K562 (cell line): Measurements from ENCODE around the gene GMPR. TPM values are rescaled to one million over a fixed set of nuclear protein-coding genes. Genes with fewer than 3 reads are reported as not detected.

ENCODE experiments used
- ARID1B ChIP-seq: fragments of 450-650 bp; IDR thresholded peaks from 2 replicates; pipeline ENCODE4 v1.6.1; 2016; ENCODE audit warnings: antibody characterized with exemption, mild to moderate bottlenecking, inconsistent platforms
- BCOR ChIP-seq: fragments of 450-650 bp; IDR thresholded peaks from 2 replicates; pipeline ENCODE4 v1.6.1; 2016
- CXXC5 ChIP-seq: fragments of 250-450 bp; sonication (Bioruptor Pico); IDR thresholded peaks from 2 replicates; pipeline ENCODE4 v1.8.0; 2022; ENCODE audit warnings: inconsistent platforms, mild to moderate bottlenecking, moderate library complexity
- ELF2 ChIP-seq: fragments of 250-450 bp; sonication (Bioruptor Pico); IDR thresholded peaks from 2 replicates; pipeline ENCODE4 v1.5.0; 2021; ENCODE audit warnings: mild to moderate bottlenecking
- EZH2 ChIP-seq: IDR thresholded peaks from 2 replicates; pipeline ENCODE4 v1.6.1; 2012; ENCODE audit warnings: low read depth, mild to moderate bottlenecking, inconsistent platforms, low read length, borderline replicate concordance
- JUN ChIP-seq, 2 experiments: sonication (generic) in 1 of 2; formaldehyde crosslinking in 1 of 2; IDR thresholded peaks; 2 replicates each; pipeline versions ENCODE4 v1.6.1 to v1.8.0; 2012 to 2022; ENCODE audit warnings: borderline replicate concordance in 2 of 2, mild to moderate bottlenecking in 2 of 2, improper control_type of control experiment in 1 of 2, low read depth in 1 of 2, low read length in 1 of 2, missing genetic modification reagents in 1 of 2
- MTA2 ChIP-seq: fragments of 450-650 bp; IDR thresholded peaks from 2 replicates; pipeline ENCODE4 v1.6.1; 2016; ENCODE audit warnings: low read depth
- NCOA4 ChIP-seq: fragments of 450-650 bp; IDR thresholded peaks from 2 replicates; pipeline ENCODE4 v1.6.1; 2018; ENCODE audit warnings: mild to moderate bottlenecking; ENCODE audit not compliant: partially characterized antibody
- NCOR1 ChIP-seq: fragments of 450-650 bp; IDR thresholded peaks from 2 replicates; pipeline ENCODE4 v1.6.1; 2016; ENCODE audit warnings: mild to moderate bottlenecking, moderate library complexity
- PHF8 ChIP-seq: fragments of 200-600 bp; sonication (generic); IDR thresholded peaks from 2 replicates; pipeline ENCODE4 v1.6.1; 2012; ENCODE audit warnings: mixed run types, mild to moderate bottlenecking, inconsistent platforms, low read length, moderate library complexity, borderline replicate concordance
- POU5F1 ChIP-seq: fragments of 150-350 bp; IDR thresholded peaks from 2 replicates; pipeline ENCODE4 v1.6.1; 2014; ENCODE audit warnings: borderline replicate concordance, low read length, low read depth, mild to moderate bottlenecking; ENCODE audit not compliant: partially characterized antibody
- RB1 ChIP-seq: fragments of 450-650 bp; IDR thresholded peaks from 2 replicates; pipeline ENCODE4 v1.6.1; 2017; ENCODE audit warnings: low read depth, mild to moderate bottlenecking
- SMARCA4 ChIP-seq: fragments of 450-650 bp; IDR thresholded peaks from 2 replicates; pipeline ENCODE4 v1.6.1; 2016
- TEAD1 ChIP-seq, 2 experiments: fragments of 450-650 bp in 1 of 2; sonication (generic) in 1 of 2; formaldehyde crosslinking; IDR thresholded peaks; 2 replicates each; pipeline versions ENCODE4 v1.4.0 to v1.8.0; 2020 to 2022; ENCODE audit warnings: mild to moderate bottlenecking in 2 of 2, missing genetic modification reagents in 1 of 2
- TRIM28 ChIP-seq: fragments of 450-650 bp; IDR thresholded peaks from 2 replicates; pipeline ENCODE4 v1.6.1; 2017
- YY1 ChIP-seq, 3 experiments: IDR thresholded peaks; 2 replicates each; pipeline ENCODE4 v1.6.1; 2011; ENCODE audit warnings: low read length in 2 of 3, mild to moderate bottlenecking in 2 of 3, moderate library complexity in 2 of 3, borderline replicate concordance in 1 of 3, control low read depth in 1 of 3, low read depth in 1 of 3; ENCODE audit not compliant: insufficient read depth in 3 of 3, insufficient replicate concordance in 2 of 3, control insufficient read depth in 1 of 3, insufficient read length in 1 of 3; ENCODE audit errors: extremely low read depth in 1 of 3
- ZBED1 ChIP-seq: IDR thresholded peaks from 2 replicates; pipeline ENCODE4 v1.6.1; 2014
- ZC3H11A ChIP-seq: IDR thresholded peaks from 2 replicates; pipeline ENCODE4 v1.6.1; 2012; ENCODE audit warnings: low read depth, low read length, improper control_type of control experiment
- ZNF24 ChIP-seq: fragments of 450-650 bp; IDR thresholded peaks from 2 replicates; pipeline ENCODE4 v1.6.1; 2016
- ZNF263 ChIP-seq: sonication (generic); formaldehyde crosslinking; IDR thresholded peaks from 2 replicates; pipeline ENCODE4 v1.8.0; 2022; ENCODE audit warnings: mild to moderate bottlenecking, missing genetic modification reagents, borderline replicate concordance
- ZNF3 ChIP-seq: fragments of 250-450 bp; sonication (Bioruptor Pico); IDR thresholded peaks from 2 replicates; pipeline ENCODE4 v1.5.0; 2021; ENCODE audit warnings: mild to moderate bottlenecking, moderate library complexity
- ZNF431 ChIP-seq: sonication (generic); formaldehyde crosslinking; IDR thresholded peaks from 2 replicates; pipeline ENCODE4 v1.8.0; 2022; ENCODE audit warnings: mild to moderate bottlenecking, missing genetic modification reagents
- ZNF444 ChIP-seq: fragments of 250-450 bp; sonication (Bioruptor Pico); IDR thresholded peaks from 2 replicates; pipeline ENCODE4 v1.4.0; 2020; ENCODE audit warnings: mild to moderate bottlenecking, moderate library complexity
- ZNF584 ChIP-seq: fragments of 200-800 bp; sonication (Bioruptor generic); IDR thresholded peaks from 2 replicates; pipeline ENCODE4 v1.6.1; 2016; ENCODE audit warnings: low read depth, mild to moderate bottlenecking, missing genetic modification characterization, missing compliant biosample characterization
- polyA plus RNA-seq, 8 experiments: library from polyadenylated mRNA; depleted of rRNA in 4 of 8; stranded (reverse) in 5 of 8; unstranded in 3 of 8; fragments of >200 nt; fragmentation: Nextera tagmentation in 2 of 8; fragmentation: Illumina TruSeq in 1 of 8; extraction: Ambion mirVana in 2 of 8; extraction: Trizol in 1 of 8; gene quantifications; 2 replicates each; pipeline versions ENCODE4 v1.2.1 to v1.2.3, GENCODE V29; 2011 to 2014; ENCODE audit warnings: inconsistent platforms in 1 of 8, missing spikeins in 1 of 8
- total RNA-seq, 7 experiments: library from RNA; depleted of rRNA in 6 of 7; stranded (reverse); fragments of >200 nt in 6 of 7; fragmentation: Illumina TruSeq in 2 of 7; extraction: Trizol in 2 of 7; gene quantifications; 2 replicates each; pipeline versions ENCODE4 v1.2.1 to v1.2.3, GENCODE V29; 2011 to 2021; ENCODE audit warnings: low replicate concordance in 1 of 7
- TF ChIP-seq, protein P1 (sequence below): fragments of 450-650 bp; formaldehyde crosslinking; conservative IDR thresholded peaks from 2 replicates; pipeline ENCODE4 v1.4.0; 2022; ENCODE audit warnings: mild to moderate bottlenecking, missing genetic modification characterization
- TF ChIP-seq, protein P2 (sequence below): fragments of 250-450 bp; sonication (Bioruptor Pico); IDR thresholded peaks from 2 replicates; pipeline ENCODE4 v1.6.1; 2021; ENCODE audit warnings: mild to moderate bottlenecking
- TF ChIP-seq, protein P3 (sequence below): sonication (generic); formaldehyde crosslinking; IDR thresholded peaks from 2 replicates; pipeline ENCODE4 v1.8.0; 2022; ENCODE audit warnings: missing genetic modification reagents, mild to moderate bottlenecking, moderate library complexity, borderline replicate concordance

Gene GMPR
- total and polyA plus RNA-seq, 9 of the 15 experiments (the other 6 are each of a cell fraction or from before 2014, with no cell fraction given): 34.6 to 83.7 (median 49.8) TPM

DNA sequence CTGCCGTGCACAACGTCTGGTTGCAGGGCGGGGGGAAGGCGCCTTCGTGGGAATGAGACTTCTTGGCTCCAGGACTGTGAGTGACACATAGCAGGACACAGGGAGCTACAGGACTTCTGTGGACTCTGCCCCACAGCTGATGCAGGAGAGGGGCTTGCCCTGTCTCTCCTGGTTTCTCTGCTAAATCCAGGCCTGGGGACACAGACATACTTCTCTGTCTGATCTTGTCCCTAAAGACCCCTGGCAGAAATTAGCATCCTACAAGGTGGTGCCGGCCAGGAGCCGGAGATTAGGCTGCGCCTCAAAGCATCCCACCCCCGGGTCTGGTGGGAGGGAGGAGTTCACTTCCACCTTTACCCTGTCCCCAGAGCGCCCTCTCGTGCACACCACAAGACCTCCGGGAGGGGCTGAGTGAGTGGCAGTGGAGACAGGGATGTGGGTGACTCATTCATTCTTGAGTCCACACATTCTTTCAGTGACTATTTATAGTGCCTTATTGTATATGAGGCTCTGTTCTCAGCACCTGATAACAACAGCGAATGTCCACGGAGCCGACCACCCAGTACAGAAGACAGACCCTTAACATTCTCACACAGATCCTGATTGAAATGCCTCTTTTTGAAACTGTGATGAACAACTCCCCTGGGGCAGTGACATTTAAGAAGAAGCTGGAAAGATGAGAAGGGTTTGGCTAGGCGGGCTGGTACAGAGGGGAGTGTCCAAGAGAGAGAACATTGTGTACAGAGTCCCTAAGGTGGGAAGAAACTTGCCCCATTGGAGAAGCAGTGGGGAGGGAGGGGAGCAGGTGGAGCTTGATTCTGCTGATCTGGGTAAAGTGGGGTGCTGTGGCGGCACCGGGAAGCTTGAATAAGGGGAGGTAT, 39.0 kb downstream of the GMPR start (continued):
- TF ChIP-seq, protein P1, sequence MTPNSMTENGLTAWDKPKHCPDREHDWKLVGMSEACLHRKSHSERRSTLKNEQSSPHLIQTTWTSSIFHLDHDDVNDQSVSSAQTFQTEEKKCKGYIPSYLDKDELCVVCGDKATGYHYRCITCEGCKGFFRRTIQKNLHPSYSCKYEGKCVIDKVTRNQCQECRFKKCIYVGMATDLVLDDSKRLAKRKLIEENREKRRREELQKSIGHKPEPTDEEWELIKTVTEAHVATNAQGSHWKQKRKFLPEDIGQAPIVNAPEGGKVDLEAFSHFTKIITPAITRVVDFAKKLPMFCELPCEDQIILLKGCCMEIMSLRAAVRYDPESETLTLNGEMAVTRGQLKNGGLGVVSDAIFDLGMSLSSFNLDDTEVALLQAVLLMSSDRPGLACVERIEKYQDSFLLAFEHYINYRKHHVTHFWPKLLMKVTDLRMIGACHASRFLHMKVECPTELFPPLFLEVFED (CRISPR knock-in tag): no peak
- TF ChIP-seq, protein P2, sequence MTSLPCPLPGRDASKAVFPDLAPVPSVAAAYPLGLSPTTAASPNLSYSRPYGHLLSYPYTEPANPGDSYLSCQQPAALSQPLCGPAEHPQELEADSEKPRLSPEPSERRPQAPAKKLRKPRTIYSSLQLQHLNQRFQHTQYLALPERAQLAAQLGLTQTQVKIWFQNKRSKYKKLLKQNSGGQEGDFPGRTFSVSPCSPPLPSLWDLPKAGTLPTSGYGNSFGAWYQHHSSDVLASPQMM (CRISPR knock-in tag): no peak
- TF ChIP-seq RB1: peak; percentile 85
- TF ChIP-seq CXXC5 (CRISPR knock-in tag): peak; percentile 39
- TF ChIP-seq ZC3H11A: no peak; the same call in 1 of the 2 replicates
- TF ChIP-seq ZNF263 (CRISPR knock-in tag): peak; percentile 79; the same call in 1 of the 2 replicates
- TF ChIP-seq PHF8: no peak
- TF ChIP-seq ZNF444: no peak
- TF ChIP-seq YY1 (IDR thresholded peaks at IDR 0.05; ENCODE audit: borderline replicate concordance in 1 of 3, control insufficient read depth in 1 of 3, extremely low read depth in 1 of 3, insufficient read depth in 3 of 3, insufficient read length in 1 of 3, insufficient replicate concordance in 2 of 3, low read depth in 1 of 3, low read length in 2 of 3): peak in 1 of 3 experiments; percentile 10
- TF ChIP-seq NCOR1: peak; percentile 40
- TF ChIP-seq ZNF24: peak; percentile 85
- TF ChIP-seq JUN (IDR thresholded peaks at IDR 0.05; ENCODE audit: borderline replicate concordance, low read depth, low read length): peak; percentile 96
- TF ChIP-seq JUN (CRISPR knock-in tag; IDR thresholded peaks at IDR 0.05; ENCODE audit: borderline replicate concordance): peak; percentile 86; the same call in 1 of the 2 replicates
- no peak for TF ChIP-seq ZNF584 (CRISPR knock-in tag)
- no peak for TF ChIP-seq ELF2
- no peak for TF ChIP-seq TRIM28
- 0 out of 2 replicates have a peak, but pooled peaks have one; percentile 47 for TF ChIP-seq ZNF431 (CRISPR knock-in tag)
- TF ChIP-seq ZNF3 (CRISPR knock-in tag): no peak
- no peak for TF ChIP-seq POU5F1
- no peak for TF ChIP-seq BCOR
- TF ChIP-seq EZH2: no peak
- no peak for TF ChIP-seq NCOA4
- no peak; the same call in 1 of the 2 replicates for TF ChIP-seq MTA2
- peak; percentile 78 for TF ChIP-seq ARID1B
- TF ChIP-seq SMARCA4: peak; percentile 84
- no peak; the same call in 1 of the 2 replicates for TF ChIP-seq ZBED1
- TF ChIP-seq TEAD1 (CRISPR knock-in tag; IDR thresholded peaks at IDR 0.05): peak in 1 of 2 experiments; percentile 95; a peak in 2 of 4 replicates
- TF ChIP-seq, protein P3, sequence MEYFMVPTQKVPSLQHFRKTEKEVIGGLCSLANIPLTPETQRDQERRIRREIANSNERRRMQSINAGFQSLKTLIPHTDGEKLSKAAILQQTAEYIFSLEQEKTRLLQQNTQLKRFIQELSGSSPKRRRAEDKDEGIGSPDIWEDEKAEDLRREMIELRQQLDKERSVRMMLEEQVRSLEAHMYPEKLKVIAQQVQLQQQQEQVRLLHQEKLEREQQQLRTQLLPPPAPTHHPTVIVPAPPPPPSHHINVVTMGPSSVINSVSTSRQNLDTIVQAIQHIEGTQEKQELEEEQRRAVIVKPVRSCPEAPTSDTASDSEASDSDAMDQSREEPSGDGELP: peak; percentile 87
